M059J (cell line): ENCODE results near the gene PTCH1. TPM values are rescaled to one million over a fixed set of nuclear protein-coding genes. Genes with fewer than 3 reads are reported as not detected.

Source experiments
- DNase-seq: peaks from one replicate; pipeline ENCODE4 v3.0.0-alpha.2; 2012; ENCODE audit warnings: low read depth
- total RNA-seq: library from RNA; depleted of rRNA; stranded (reverse); fragments of >200 nt; shearing (Covaris generic); gene quantifications from 2 replicates; pipeline ENCODE4 v1.2.3, GENCODE V29; 2014

The PTCH1 gene
- total RNA-seq, 1 experiment from 2014 or later: 3.3 TPM

- no peak for DNase-seq
Observed at GRCh38 chr9:95499046-95499676, 17.6 kb downstream of the PTCH1 start.

- no peak for DNase-seq
Observed at GRCh38 chr9:95498641-95499040, 18.1 kb downstream of the PTCH1 start.

- DNase-seq: no peak
Observed at GRCh38 chr9:95497772-95498171, 19.0 kb downstream of the PTCH1 start.

- DNase-seq: no peak
Observed at GRCh38 chr9:95496687-95497086, 20.1 kb downstream of the PTCH1 start.

GRCh38 chr9:95495961-95496360 lies 20.8 kb downstream of the PTCH1 start:
- no peak for DNase-seq

GRCh38 chr9:95495529-95495928 lies 21.2 kb downstream of the PTCH1 start:
- no peak for DNase-seq

GRCh38 chr9:95494416-95495371 lies 22.1 kb downstream of the PTCH1 start:
- no peak for DNase-seq

GRCh38 chr9:95494022-95494415 lies 22.8 kb downstream of the PTCH1 start:
- DNase-seq: no peak

GRCh38 chr9:95493402-95493801 lies 23.4 kb downstream of the PTCH1 start:
- no peak for DNase-seq

- DNase-seq: no peak
Observed at GRCh38 chr9:95491543-95492320, 25.0 kb downstream of the PTCH1 start.

- DNase-seq: no peak
Observed at GRCh38 chr9:95488954-95489353, 27.8 kb downstream of the PTCH1 start.

GRCh38 chr9:95486318-95486717 lies 30.5 kb downstream of the PTCH1 start:
- DNase-seq: no peak

- no peak for DNase-seq
Observed at GRCh38 chr9:95484225-95484624, 32.5 kb downstream of the PTCH1 start.

- no peak for DNase-seq
Observed at GRCh38 chr9:95483431-95483830, 33.3 kb downstream of the PTCH1 start.

- no peak for DNase-seq
Observed at GRCh38 chr9:95482621-95483020, 34.1 kb downstream of the PTCH1 start.

GRCh38 chr9:95481000-95481399 lies 35.8 kb downstream of the PTCH1 start:
- no peak for DNase-seq

GRCh38 chr9:95480346-95480745 lies 36.4 kb downstream of the PTCH1 start:
- no peak for DNase-seq

GRCh38 chr9:95479330-95479729 lies 37.4 kb downstream of the PTCH1 start:
- no peak for DNase-seq

- no peak for DNase-seq
Observed at GRCh38 chr9:95478335-95478734, 38.4 kb downstream of the PTCH1 start.

- DNase-seq: no peak
Observed at GRCh38 chr9:95477885-95478284, 38.9 kb downstream of the PTCH1 start.

- no peak for DNase-seq
Observed at GRCh38 chr9:95477441-95477840, 39.3 kb downstream of the PTCH1 start.

GRCh38 chr9:95468791-95469190 lies 48.0 kb downstream of the PTCH1 start:
- DNase-seq: no peak
